NCI-H1436 treated with DMSO at 0.1 percent for 48 hours (cell line): ENCODE data around the gene BPHL.
"Not testable (repeated sequence)": the region's sequence is repeated elsewhere in the genome, so short reads cannot be mapped to it uniquely, and the experiment has no call there.

ENCODE experiments used
- DNase-seq: peaks from one replicate; lab custom pipeline; 2025; lab: John Stamatoyannopoulos, UW

Gene BPHL

GRCh38 chr6:3118353-3119039, at the start of gene BPHL:
BPHL (plus strand) TSS chr6:3118711; CDS start chr6:3118741, 30 bp downstream.
- DNase-seq, result peak; percentile 50

DNA sequence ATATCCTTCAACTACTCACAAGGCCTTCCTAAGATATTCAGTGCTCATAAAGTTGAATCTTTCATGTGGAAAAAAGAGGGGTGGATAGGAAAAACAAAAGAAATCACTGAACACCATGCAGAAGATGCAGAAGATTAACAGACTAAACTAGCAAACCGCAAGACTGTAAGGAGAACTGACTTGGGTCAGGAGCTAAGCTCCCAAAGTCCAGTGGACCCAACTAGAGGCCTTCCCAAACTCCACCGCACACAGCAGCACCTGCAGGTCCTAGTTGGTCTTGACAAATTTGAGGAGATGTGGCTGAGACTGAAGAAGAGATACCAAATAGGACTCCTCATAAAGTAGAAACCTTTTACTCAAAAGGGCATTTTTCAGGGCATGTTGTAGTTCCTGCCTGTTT, 46.9 kb upstream of the BPHL start:
- DNase-seq, result no peak

GRCh38 chr6:3072798-3073197, 45.7 kb upstream of the BPHL start:
- DNase-seq, result no peak

DNA sequence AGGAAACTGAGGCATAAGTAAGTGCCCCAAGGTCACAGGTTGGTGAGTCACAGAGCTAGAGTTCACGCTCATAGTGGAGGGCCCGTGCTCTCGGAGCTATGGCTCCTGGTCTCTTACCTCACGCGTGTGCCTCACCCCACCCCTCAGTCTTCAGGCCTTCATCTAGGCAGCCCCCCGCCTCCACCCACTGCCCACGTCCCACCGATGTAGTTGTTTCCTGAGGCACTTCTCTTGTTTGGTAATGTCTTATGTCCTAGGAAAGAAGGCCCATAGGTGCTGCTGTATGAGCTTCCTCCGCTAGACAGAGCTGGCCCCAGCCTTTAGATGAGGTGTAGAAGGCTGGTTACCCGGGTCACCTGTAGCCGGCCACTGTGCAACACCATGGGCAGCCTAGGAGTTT, 45.1 kb upstream of the BPHL start:
- DNase-seq, result no peak

- no peak for DNase-seq
Measured at GRCh38 chr6:3075772-3076113, 42.8 kb upstream of the BPHL start.

DNA sequence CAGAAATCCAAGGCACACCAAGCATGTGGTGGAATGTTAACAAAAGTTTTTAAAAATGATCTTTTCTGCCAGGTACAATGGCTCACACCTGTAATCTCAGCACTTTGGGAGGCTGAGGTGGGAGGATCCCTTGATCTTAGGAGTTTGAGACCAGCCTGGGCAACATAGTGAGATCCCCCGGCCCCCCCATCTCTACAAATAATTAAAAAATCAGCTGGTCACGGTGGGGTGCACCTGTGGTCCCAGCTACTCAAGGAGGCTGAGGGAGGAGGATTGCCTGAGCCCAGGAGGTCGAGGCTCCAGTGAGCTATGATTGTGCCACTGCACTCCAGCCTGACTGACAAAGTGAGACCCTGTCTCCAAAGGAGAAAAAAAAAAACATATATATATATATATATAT, 42.2 kb upstream of the BPHL start:
- DNase-seq, result no peak

DNA sequence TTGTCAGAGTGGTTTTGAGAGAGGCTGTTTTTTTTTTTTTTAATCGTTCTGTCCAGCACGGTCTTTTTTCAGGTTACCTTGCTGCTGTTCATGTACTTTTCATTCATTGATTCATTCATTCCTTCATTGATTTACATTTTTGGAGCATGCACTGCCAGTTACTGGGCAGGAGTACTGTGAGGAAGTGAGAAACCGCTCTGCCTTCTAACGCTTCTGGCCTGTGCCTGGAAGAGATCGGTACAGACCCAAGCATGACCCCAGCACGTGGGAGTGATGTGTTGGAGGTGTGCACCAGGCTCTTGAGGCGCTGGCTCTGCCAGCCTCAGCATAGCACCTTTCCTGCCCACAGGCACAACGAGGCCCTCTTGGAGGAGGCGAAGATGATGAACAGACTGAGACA, 41.1 kb upstream of the BPHL start:
- DNase-seq, result no peak

GRCh38 chr6:3078952-3079351, 39.6 kb upstream of the BPHL start:
- DNase-seq, result not testable (repeated sequence)

DNA sequence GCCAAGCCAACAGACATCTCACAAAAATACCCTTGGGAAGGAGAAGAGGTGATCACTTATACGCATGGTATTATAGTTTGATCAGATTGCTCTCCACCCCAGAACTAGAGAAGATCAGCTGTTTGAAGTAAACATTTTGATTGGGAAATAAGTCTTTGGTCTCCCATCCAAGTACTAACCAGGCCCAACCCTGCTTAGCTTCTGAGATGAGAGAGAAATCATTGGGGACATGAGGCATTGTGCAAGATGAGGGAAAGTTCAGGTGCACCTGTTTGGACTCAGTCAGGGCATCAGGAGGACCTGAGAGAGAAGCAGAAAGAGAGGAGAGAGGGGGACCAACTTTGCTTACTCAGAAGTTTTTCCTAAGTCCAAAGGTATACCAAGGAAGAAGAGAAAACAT, 38.8 kb upstream of the BPHL start:
- no peak for DNase-seq

DNA sequence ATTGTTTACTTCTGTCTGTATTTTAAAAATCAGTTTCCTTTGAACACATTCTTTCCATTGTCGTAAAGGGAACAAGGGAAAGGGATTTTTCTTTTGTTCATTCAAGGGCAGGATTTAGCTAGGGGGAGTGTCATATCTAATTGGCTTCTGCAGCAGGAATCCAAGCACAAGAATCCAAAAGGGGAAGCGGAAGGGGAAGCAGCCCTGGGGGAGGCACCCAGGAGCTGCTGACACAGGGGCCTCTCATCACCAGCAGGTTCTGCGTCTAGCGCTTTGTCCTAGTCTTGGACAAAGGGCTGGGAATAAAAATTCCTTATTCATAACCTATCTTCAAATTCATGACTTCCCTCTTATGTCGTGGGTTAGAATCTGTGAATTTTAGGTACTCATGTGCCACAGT, 36.6 kb upstream of the BPHL start:
- no peak for DNase-seq

GRCh38 chr6:3085074-3085473, 33.4 kb upstream of the BPHL start:
- no peak for DNase-seq

DNA sequence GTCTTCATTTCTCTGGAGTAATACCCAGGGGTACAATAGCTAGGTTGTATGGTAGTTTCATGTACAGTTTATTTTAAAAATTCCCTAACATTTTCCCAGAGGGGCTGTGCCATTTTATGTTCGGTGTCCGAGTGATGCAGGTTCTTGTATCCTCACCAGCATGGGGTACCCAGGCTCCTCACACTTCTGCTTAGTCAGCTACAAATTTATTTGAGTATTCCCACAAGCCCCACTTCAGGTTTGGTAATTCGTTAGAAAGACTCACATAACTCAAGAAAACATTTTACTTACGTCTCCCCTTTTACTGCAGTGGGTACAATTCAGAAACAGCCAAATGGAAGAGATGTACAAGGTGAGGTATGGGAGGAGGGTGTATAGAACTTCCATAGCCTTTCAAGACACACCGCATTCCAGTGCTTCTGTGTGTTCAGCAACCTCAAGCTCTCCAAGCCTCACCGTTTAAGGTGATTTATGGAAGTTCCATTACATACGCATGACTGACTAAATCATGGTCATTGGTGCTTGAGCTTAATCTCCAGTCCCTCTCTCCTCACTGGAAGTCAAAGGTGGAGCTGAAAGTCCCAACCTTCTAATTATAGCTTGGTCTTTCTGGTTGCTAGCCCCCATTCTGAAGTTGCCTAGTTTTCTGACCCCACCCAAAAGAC, 32.1 kb upstream of the BPHL start:
- DNase-seq, result no peak

DNA sequence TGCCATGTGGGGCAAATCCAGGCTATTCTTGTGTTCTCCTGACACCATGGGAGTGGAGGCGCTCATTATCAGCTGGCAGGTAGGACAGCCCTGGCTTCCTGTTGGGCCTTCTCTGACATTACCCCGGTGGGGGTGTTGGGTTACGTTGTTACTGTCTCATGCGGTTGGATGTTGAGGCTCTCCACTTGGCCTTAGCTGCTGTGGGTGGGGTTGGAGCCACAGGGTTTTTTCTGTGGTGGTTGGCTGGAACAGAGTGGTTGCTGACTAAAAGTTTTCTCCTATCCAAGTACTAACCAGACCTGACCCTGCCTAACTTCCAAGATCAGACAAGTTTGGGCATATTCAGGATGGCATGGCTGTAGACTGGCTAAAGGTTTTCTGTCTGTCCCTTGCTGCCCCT, 30.1 kb upstream of the BPHL start:
- no peak for DNase-seq

- DNase-seq, result no peak
Measured at GRCh38 chr6:3088968-3089367, 29.5 kb upstream of the BPHL start.

DNA sequence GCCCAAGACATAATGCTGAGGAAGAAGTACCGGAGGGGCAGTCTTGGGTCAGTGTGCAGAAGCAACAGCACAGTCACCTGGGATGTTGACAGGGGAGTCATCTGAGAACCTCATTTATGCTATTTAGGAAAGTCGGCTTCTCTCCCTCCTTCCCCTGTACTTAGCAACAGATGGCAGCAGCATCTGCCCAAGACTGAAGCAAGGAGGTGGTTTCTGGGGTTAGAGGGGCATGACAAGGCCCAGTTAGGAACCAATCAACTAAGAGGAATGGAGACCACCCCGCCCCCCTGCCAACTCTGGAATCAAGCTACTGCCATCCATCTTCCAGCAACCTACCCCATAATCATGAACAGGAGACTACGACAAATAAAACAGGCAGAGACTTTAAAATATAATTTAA, 28.5 kb upstream of the BPHL start:
- DNase-seq, result no peak

DNA sequence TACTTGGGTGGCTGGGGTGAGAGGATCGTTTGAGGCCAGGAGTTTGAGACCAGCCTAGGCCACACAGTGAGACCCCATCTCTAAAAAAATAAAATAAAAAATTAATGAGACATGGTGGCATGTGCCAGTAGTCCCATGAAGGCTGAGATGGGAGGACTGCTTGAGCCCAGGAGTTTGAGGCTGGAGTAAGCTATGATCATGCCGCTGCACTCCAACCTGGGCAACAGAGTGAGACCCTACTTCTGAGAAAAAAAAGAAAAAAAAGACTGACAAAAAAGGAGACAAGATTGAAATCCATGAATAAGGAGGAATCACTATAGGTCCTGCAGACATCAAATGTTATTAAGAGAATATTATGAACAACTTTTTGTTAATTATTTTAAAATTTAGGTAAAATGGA, 23.7 kb upstream of the BPHL start:
- no peak for DNase-seq

DNA sequence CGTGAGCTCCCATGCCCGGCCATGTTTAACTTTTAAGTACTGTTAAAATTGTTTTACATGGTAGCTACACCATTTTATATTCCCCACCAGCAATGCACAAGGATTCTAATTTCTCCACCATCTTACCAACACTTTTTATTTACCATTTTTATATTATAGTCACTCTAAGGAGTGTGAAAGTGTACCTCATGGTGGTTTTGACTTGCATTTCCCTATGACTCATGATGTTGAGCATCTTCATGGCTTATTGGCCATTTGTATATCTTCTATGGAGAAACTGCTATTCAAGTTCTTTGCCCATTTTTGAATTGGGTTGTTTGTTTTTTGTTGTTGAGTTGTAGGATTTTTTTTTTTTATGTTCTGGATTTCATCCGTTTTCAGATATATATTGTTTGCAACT, 15.6 kb upstream of the BPHL start:
- no peak for DNase-seq

GRCh38 chr6:3108746-3109414, 9.6 kb upstream of the BPHL start:
- DNase-seq, result no peak

GRCh38 chr6:3109761-3110160, 8.8 kb upstream of the BPHL start:
- DNase-seq, result no peak

- no peak for DNase-seq
Measured at GRCh38 chr6:3114377-3114776, 4.1 kb upstream of the BPHL start.

GRCh38 chr6:3117912-3118352, 579 bp upstream of the BPHL start:
- DNase-seq, result peak; percentile 26

DNA sequence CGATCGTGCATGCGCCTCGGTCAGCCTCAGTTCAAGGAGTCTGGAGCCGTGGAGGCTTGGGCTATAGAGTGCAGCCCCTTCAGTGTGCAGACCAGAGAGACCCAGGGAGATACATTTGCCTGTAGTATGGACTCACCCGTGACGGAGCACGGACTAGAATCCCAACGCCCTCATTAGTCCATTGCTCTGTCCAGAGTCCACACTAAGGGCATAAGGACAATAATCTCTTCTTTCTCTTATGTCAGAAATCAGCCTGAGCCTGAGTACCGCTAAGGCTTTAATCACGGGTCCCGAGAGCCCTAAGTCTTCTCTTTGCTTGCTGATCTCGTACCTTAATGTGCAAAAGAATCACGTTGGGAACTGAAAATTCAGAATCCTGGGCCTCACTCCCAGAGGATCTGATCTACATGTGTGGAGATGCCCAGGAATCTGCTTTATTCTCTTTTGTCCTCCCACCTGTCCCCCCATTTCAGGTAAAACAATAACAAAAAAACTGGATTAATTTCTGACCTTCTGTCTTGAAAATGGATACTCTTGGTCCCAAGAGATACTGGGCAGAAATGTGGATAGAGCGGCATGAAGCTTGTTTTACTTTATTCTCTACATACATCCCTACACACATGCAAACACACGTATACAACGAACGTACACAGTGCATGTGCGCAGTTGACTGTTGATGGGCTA, 671 bp downstream of the BPHL start:
- DNase-seq, result no peak

GRCh38 chr6:3120765-3121089, 2.2 kb downstream of the BPHL start:
- no peak for DNase-seq
